IPS-20b (cell line): ENCODE measurements around the gene ITGA4.

Experiments
- H3K27ac ChIP-seq: one replicate; pipeline ENCODE4 v1.5.1; 2013; ENCODE audit warnings: low read length
- H3K27me3 ChIP-seq: 2 replicates; pipeline ENCODE4 v1.6.1; 2013; ENCODE audit warnings: mild to moderate bottlenecking, low read length, inconsistent platforms; ENCODE audit not compliant: insufficient read depth
- H3K36me3 ChIP-seq: 2 replicates; pipeline ENCODE4 v1.6.1; 2013; ENCODE audit warnings: low read depth, mild to moderate bottlenecking, inconsistent platforms, low read length, moderate library complexity; ENCODE audit not compliant: insufficient read depth
- H3K4me1 ChIP-seq: 2 replicates; pipeline ENCODE4 v1.6.1; 2013; ENCODE audit warnings: mild to moderate bottlenecking, control low read depth, inconsistent platforms, low read length, moderate library complexity; ENCODE audit not compliant: insufficient read depth
- H3K4me3 ChIP-seq: 2 replicates; pipeline ENCODE4 v1.5.1; 2013; ENCODE audit warnings: mild to moderate bottlenecking, low read length, inconsistent platforms
- H3K9ac ChIP-seq: 2 replicates; pipeline ENCODE4 v1.6.1; 2013; ENCODE audit warnings: low read depth, mild to moderate bottlenecking, inconsistent platforms, low read length, moderate library complexity
- H3K9me3 ChIP-seq: 2 replicates; pipeline ENCODE4 v1.6.1; 2013; ENCODE audit warnings: mild to moderate bottlenecking, low read depth, low read length, inconsistent platforms; ENCODE audit not compliant: insufficient read depth

Gene ITGA4

DNA sequence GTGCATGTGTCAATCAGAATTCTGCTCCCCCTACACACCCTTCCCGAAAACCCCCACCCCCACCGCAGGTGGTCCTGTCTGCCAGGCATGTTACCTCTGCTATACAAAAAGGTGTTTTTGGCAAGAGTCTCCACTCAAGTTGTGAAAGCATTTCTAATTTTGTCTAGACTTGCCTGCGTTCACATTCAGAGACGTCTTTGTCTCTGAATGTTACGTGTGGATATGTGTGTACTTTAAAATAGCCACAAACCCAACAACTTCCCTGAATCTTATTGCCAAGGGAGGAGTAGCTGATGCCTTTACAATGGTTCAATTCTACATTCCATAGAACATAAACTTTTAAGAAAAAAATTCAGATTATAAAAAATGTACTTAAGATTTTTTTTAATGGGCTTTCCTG lies 66.6 kb downstream of the ITGA4 start:
- H3K27ac ChIP-seq, result no peak overlapping the region
- H3K4me1 ChIP-seq, result no peaks in the 10 kb centered on the region
- H3K9ac ChIP-seq, result no peak overlapping the region
- H3K36me3 ChIP-seq, result no peaks in the 10 kb centered on the region
- no peak overlapping the region for H3K4me3 ChIP-seq
- H3K9me3 ChIP-seq, result no peaks in the 10 kb centered on the region
- H3K27me3 ChIP-seq, result no peaks in the 10 kb centered on the region

DNA sequence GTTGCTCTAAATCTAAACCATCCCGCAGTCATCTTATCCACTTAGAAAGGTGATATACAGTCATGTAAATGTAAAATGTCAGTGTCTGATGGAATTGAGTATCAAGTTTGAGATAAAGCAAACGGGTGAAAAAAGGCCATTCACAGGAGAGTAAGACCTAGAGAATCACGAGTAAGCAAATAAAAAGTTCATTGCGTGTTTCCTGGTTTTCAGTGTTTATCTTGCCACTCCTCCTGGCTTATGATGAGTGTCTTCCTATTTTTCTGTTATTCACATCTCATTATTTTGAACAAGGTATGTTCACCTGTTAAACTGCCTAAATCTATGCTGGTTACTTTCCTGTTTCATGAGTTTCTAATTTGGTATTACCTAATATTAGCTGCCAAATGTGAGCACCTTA lies 68.8 kb downstream of the ITGA4 start:
- no peaks in the 10 kb centered on the region for H3K4me1 ChIP-seq
- no peaks in the 10 kb centered on the region for H3K36me3 ChIP-seq
- H3K4me3 ChIP-seq, result no peak overlapping the region

DNA sequence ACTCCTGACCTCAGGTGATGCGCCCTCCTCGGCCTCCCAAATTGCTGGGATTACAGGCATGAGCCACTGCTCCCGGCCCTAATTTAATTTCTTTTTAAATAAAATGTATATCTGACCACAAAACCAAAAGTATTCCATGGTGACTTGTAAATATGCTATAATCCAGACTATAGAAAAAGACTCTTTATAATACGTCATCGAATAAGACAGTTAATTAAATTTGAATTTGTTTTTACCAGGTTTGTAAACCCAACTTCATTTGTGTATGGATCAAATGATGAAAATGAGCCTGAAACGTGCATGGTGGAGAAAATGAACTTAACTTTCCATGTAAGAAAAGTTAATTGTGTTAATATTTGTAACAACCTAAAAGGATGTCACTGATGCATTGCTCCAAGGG lies 69.9 kb downstream of the ITGA4 start:
- no peaks in the 10 kb centered on the region for H3K4me1 ChIP-seq
- no peaks in the 10 kb centered on the region for H3K27me3 ChIP-seq
- H3K9ac ChIP-seq, result no peak overlapping the region
- no peak overlapping the region for H3K4me3 ChIP-seq
- no peaks in the 10 kb centered on the region for H3K9me3 ChIP-seq
- H3K36me3 ChIP-seq, result no peaks in the 10 kb centered on the region
- no peak overlapping the region for H3K27ac ChIP-seq

More for the DNA sequence above, 68.8 kb downstream of the ITGA4 start:
- H3K9me3 ChIP-seq, result no peaks in the 10 kb centered on the region
- no peak overlapping the region for H3K9ac ChIP-seq
- no peak overlapping the region for H3K27ac ChIP-seq
- no peaks in the 10 kb centered on the region for H3K27me3 ChIP-seq

DNA sequence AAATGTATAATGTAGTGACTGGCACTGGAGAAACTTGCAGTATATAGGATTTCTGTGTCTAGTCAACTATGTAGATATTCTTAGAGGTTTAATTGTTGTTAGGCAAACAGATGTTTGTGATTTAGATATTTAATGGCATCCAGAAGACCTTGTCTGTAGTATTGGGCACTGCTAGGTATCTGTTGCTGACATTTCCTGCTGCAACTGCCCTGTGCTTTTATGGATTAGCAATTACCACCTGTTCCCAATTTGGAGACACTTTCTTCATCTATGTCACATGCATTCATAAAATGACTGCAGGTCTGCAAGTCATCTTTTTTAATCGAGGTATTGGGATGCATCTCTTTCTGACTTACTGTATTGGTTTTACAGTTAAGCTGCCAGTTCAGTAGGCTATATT lies 71.3 kb downstream of the ITGA4 start:
- H3K27me3 ChIP-seq, result no peaks in the 10 kb centered on the region
- no peak overlapping the region for H3K4me3 ChIP-seq
- H3K9ac ChIP-seq, result no peak overlapping the region
- H3K27ac ChIP-seq, result no peak overlapping the region
- H3K9me3 ChIP-seq, result no peaks in the 10 kb centered on the region
- no peaks in the 10 kb centered on the region for H3K36me3 ChIP-seq
- H3K4me1 ChIP-seq, result no peaks in the 10 kb centered on the region

DNA sequence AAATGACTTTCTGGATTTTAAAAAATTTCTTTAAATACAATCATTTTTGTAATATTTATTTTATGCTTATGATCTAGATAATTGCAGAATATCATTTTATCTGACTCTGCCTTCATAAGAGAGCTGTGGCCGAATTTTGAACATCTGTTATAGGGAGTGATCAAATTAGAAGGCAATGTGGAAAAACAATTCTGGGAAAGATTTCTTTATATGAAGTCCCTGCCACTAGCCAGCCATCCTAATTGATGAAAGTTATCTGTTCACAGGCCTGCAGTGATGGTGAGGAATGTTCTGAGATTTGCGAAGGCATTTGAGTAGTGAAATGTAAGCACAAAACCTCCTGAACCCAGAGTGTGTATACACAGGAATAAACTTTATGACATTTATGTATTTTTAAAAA lies 79.5 kb downstream of the ITGA4 start:
- no peak overlapping the region for H3K4me3 ChIP-seq
- H3K27ac ChIP-seq, result no peak overlapping the region
- no peaks in the 10 kb centered on the region for H3K27me3 ChIP-seq
- H3K36me3 ChIP-seq, result no peaks in the 10 kb centered on the region
- H3K9ac ChIP-seq, result no peak overlapping the region
- no peaks in the 10 kb centered on the region for H3K4me1 ChIP-seq
- H3K9me3 ChIP-seq, result no peaks in the 10 kb centered on the region; the same call in 1 of the 2 replicates

DNA sequence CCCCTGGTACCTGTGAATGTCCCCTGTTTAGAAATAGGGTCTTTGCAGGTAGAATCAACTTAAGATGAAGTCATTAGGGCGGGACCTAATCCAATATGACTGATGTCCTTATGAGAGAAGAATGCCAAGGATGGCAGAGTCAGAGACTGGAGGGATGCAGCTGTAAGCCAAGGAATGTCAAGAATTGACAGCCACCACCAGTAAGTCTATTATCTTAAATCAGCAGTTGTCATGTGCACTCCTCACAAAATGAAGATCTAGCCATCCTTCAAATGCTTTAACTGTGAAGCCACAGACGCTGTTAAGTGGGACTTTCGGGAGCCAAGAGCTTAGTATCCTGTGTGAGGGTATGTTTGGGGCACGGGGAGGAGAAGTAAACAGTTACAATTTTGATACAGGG lies 83.2 kb downstream of the ITGA4 start:
- H3K27ac ChIP-seq, result no peak overlapping the region
- no peak overlapping the region for H3K9ac ChIP-seq
- no peaks in the 10 kb centered on the region; the same call in 1 of the 2 replicates for H3K9me3 ChIP-seq
- no peaks in the 10 kb centered on the region for H3K36me3 ChIP-seq
- H3K4me1 ChIP-seq, result no peaks in the 10 kb centered on the region
- H3K4me3 ChIP-seq, result no peak overlapping the region
- H3K27me3 ChIP-seq, result no peaks in the 10 kb centered on the region

DNA sequence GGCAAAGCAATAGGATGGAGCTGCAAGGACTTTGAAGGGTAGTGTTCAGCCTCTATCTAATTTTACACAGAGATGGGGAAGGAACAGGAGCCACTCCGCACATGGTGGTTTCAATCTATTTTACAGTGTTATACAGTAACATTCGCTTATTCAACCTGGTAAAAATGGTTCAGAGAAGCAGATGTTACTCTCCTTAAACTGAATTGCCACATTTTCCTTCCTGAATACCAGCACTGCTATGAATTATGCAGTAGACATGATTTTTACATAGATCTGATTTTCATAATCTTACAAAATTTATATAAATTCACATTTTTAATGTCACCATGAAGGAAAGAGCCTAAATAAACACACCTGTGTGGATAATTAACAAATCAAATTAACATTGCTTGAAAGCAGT lies 85.0 kb downstream of the ITGA4 start:
- Histone ChIP-seq H3K36me3 (no peaks in the 10 kb centered on the region), H3K4me1 (no peaks in the 10 kb centered on the region), H3K27ac (no peak overlapping the region), H3K27me3 (no peaks in the 10 kb centered on the region), H3K4me3 (no peak overlapping the region), H3K9ac (no peak overlapping the region), H3K9me3 (no peaks in the 10 kb centered on the region; the same call in 1 of the 2 replicates)

DNA sequence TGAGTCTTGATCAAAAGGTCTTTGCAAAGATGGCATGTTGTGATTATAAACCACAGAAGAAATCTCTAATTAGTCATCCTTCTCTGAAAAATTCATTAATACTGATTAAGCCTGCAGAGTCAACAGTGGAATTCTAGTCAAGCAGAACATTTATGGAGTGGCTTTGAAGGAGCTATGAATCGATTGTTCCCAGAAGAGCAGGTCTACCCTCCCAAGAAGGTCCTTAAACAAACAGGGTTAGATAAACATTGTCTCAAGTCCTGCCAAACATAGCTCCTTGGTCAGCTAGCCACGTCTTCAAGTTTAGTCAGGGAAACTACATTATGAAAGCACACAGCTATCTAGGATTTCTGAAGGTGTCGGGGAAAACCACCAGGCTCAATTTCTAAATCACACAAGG lies 88.9 kb downstream of the ITGA4 start:
- Histone ChIP-seq H3K27me3 (no peaks in the 10 kb centered on the region), H3K4me3 (no peak overlapping the region), H3K4me1 (no peaks in the 10 kb centered on the region), H3K9me3 (no peaks in the 10 kb centered on the region), H3K9ac (no peak overlapping the region), H3K27ac (no peak overlapping the region), H3K36me3 (no peaks in the 10 kb centered on the region)

DNA sequence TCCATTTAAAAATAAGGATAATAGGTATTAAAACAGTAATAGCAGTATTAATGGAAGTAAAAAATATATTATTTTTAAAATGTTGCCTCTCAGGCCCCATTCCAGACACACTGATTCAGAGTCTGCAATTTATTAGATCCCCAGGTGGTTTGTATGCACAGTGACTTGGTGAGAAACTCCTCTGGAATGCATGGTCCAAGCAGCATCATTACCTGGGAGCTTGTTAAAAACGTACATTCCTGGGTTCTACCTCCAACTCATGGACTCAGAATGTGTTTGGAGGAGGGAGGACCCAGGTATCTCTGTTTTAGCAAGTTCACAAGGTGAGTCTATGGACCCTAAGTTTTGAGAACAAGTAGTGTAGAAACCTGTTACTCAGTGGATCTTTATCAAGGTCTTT lies 95.6 kb downstream of the ITGA4 start:
- Histone ChIP-seq H3K36me3 (no peaks in the 10 kb centered on the region), H3K4me1 (0 out of 2 replicates have a peak, but pooled peaks cover 3% of the 10 kb centered on the region), H3K27ac (no peak overlapping the region), H3K27me3 (no peaks in the 10 kb centered on the region), H3K9ac (no peak overlapping the region), H3K9me3 (no peaks in the 10 kb centered on the region), H3K4me3 (no peak overlapping the region)

DNA sequence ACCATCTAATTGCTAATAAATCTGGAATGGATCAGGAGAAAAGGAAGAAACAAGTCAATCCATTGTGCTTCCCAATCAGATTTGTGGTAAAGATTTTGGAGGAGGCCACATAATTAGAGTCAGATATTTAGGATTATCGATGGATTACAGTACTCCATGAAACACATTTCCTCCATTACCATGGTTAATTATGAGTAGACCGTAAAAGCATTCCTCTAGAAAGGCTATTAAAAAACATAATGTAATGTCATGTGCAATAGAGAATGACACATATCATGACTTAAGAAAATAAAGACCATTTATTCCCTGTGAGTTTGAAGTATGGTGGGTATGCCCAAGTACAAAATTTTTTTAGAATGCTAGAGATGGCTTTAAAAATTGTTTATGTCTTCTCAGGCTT lies 96.1 kb downstream of the ITGA4 start:
- no peak overlapping the region for H3K4me3 ChIP-seq
- H3K9me3 ChIP-seq, result no peaks in the 10 kb centered on the region
- no peak overlapping the region for H3K9ac ChIP-seq
- H3K27ac ChIP-seq, result no peak overlapping the region
- 0 out of 2 replicates have a peak, but pooled peaks cover 3% of the 10 kb centered on the region for H3K4me1 ChIP-seq
- no peaks in the 10 kb centered on the region for H3K27me3 ChIP-seq
- no peaks in the 10 kb centered on the region for H3K36me3 ChIP-seq

DNA sequence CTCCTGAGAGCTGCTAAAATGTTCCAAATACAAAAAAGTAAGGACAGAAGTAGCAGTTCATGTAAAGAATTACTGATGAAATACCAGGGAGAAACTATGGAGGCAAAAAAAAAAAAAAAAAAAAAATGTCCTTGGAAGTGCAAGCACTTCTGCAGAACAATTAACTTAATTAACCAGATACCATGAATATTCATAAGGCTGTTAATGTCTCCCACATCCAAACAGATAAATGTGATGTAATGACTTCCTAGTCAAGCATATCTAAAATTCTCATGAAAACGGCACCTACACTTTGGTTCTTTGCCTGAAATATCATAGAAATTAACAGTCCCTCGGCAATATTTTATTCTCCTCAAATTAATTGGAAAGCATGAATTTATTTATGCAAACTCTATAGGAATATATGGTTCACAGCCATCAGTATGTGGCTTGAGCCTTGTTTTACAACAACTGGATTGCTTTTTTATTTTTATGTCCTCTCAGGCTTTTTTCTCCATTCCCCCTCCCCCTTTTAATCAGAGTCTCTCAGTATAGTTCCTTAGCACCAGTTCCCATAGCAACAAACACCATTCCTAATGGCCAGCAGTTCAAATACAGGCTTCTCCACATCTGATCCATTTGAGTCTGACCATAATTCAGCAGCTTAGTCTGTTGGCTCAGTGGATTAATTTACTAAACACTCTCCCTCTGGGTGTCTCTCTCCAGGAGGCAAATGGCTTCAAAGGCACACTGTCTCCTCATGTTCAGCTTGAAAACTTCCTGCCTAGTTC lies 97.1 kb downstream of the ITGA4 start:
- no peak overlapping the region for H3K4me3 ChIP-seq
- no peaks in the 10 kb centered on the region for H3K9me3 ChIP-seq
- H3K27me3 ChIP-seq, result no peaks in the 10 kb centered on the region
- no peak overlapping the region for H3K27ac ChIP-seq
- 0 out of 2 replicates have a peak, but pooled peaks cover 3% of the 10 kb centered on the region for H3K4me1 ChIP-seq
- no peaks in the 10 kb centered on the region for H3K36me3 ChIP-seq
- no peak overlapping the region for H3K9ac ChIP-seq

DNA sequence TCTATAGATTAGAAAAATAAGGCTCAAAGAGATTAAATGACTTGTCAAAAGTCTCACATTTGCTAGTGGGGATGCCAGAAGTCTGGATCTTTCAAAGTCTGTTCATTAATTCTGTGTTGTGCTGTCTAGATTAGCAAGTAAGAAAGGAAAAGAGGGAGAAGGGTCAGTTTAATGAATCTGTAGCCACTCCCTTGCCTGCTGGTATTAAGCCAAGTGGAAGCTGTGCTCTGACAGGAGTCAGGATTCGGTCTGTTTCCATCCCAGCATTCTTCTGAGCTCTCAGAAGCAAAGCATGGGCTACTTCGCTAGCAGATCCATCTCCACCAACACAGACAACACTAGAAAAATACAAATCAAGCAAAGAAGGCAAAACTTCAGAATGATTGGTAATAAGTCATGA lies 101.2 kb downstream of the ITGA4 start:
- Histone ChIP-seq H3K9me3 (no peaks in the 10 kb centered on the region), H3K4me3 (no peak overlapping the region), H3K36me3 (no peaks in the 10 kb centered on the region), H3K9ac (no peak overlapping the region), H3K27me3 (no peaks in the 10 kb centered on the region), H3K27ac (no peak overlapping the region), H3K4me1 (0 out of 2 replicates have a peak, but pooled peaks cover 3% of the 10 kb centered on the region)
